ENCODE results near the gene ABCA7.

ABCA7 gene

GRCh38 chr19:1057176-1057855 lies 17.4 kb downstream of the ABCA7 start:
- DNase-seq (ENCODE audit: low read depth in 3 of 3), result no peak

DNA sequence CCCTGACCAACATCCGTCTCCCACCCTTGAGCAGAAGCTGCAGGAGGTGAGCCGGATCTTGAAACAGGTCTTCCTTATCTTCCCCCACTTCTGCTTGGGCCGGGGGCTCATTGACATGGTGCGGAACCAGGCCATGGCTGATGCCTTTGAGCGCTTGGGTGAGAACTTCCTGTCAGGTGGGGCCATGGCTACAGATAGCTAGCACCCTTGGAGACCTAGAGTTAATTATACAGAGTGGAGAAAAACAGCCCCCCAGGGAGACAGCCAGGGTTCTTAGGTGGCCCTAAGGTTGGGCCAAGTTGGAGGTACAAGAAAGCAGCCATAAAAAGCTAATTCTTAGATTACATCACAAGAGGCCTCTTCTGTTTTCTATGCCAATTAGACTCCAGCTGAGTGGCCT lies 18.2 kb downstream of the ABCA7 start:
- DNase-seq (ENCODE audit: low read depth in 3 of 3), result no peak

GRCh38 chr19:1060689-1061088 lies 20.8 kb downstream of the ABCA7 start:
- no peak for DNase-seq (ENCODE audit: low read depth in 3 of 3)

DNA sequence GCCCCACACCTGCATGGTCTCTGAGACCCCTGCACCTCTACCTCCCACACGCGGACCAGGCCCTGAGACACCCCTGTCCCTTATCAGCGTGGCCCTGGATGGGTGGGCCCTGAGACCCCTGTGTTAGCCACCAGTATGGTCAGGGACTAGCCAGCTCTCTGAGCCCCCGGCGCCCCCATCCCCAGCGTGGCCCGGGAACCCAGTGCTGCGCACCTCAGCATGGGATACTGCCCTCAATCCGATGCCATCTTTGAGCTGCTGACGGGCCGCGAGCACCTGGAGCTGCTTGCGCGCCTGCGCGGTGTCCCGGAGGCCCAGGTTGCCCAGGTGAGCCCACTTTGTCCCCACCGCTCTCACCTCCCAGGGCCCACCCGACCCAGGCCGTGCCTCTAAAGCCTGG lies 22.1 kb downstream of the ABCA7 start:
- DNase-seq (ENCODE audit: low read depth in 3 of 3), result no peak

- DNase-seq (ENCODE audit: low read depth in 3 of 3), result no peak
Measured at GRCh38 chr19:1062387-1063029, 22.6 kb downstream of the ABCA7 start.

DNA sequence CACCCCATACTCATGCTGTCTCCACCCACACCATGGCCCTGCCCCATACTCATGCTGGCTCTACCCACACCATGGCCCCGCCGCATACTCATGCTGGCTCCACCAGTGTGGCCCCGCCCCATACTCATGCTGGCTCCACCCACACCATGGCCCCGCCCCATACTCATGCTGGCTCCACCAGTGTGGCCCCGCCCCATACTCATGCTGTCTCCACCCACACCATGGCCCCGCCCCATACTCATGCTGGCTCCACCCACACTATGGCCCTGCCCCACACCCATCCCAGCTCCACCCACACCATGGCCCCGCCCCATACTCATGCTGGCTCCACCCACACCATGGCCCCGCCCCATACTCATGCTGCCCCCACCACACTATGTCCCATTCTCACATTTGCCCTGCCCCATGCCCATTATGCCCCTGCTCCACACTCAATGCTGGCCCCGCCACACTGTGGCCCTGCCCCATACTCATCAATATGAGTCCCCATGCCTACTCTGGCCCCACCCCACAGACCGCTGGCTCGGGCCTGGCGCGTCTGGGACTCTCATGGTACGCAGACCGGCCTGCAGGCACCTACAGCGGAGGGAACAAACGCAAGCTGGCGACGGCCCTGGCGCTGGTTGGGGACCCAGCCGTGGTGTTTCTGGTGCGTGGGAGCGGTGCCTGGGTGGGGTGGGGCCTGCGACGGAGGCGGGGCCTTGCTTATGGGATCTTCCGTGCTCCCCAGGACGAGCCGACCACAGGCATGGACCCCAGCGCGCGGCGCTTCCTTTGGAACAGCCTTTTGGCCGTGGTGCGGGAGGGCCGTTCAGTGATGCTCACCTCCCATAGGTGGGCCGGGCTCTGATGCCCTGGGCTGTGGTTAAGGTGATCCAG lies 23.4 kb downstream of the ABCA7 start:
- DNase-seq (ENCODE audit: low read depth in 3 of 3), result no peak

DNA sequence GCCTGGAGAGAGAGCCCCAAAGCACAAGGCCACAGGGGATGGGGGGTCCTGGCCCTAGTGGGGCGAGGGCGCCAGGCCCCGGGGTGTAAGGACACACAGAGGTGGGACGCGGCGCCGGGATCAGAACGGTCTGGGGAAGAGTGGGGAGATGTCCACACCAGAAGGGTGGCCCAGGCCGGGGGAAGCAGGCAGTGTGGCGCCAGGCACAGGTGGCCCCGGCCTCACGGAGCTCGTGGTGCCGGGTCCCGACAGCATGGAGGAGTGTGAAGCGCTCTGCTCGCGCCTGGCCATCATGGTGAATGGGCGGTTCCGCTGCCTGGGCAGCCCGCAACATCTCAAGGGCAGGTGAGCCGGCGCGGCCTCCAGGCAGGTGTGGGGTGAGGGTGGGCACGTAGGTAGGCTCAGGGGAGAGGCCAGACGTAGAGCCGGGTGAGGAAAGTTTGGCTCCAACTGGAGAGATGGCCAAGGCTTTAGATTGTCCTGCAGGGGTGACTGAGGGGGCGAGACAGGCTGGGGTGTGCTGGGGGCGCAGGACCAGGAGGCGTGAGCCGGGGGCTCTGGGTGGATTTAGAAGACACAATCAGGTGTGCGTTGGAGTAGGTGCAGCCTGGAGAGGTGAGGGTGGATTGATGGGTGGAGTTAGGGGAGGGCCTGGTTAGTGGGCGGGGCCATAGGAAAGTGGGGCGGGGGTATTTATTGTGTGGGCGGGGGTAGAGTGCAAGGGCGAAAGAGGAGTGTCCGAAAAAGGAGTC lies 24.2 kb downstream of the ABCA7 start:
- no peak for DNase-seq (ENCODE audit: low read depth in 3 of 3)

GRCh38 chr19:1064661-1065605 lies 25.0 kb downstream of the ABCA7 start:
- peak in 2 of 3 experiments; percentile 53 to 61 for DNase-seq (ENCODE audit: low read depth in 3 of 3)

DNA sequence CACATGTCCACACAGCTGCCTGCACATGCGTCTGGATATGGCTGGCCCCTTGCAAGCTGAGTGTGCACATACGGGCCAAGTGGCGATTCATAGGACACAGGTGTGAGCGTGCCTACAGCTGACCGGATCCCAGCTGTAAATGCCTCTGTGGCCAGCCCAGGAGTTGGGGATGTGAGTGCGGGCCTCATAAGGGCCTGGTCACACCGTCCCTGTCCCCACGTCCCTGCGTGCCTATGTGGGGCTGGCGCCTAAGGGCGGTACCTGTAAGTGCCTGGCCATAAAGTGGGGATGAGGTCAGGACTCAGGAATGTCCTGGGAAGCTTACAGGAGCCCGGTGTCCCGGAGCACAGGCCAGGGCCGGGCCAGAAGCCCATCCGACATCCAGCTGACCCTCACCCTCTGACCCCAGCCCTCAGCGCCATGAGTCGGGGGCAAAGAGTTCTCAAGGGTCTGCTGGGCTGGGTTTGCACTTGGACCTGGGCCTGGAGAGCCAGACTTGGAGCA lies 25.8 kb downstream of the ABCA7 start:
- no peak for DNase-seq (ENCODE audit: low read depth in 3 of 3)

GRCh38 chr19:1066251-1066747 lies 26.4 kb downstream of the ABCA7 start:
- no peak for DNase-seq (ENCODE audit: low read depth in 3 of 3)

GRCh38 chr19:1066748-1067340 lies 26.9 kb downstream of the ABCA7 start, which contains the start of gene ARHGAP45:
TSS of gene ARHGAP45 (plus strand) at chr19:1067167. CDS start at chr19:1067406, 239 bp downstream.
- peak; percentile 68 to 78 (median 70) for DNase-seq (ENCODE audit: low read depth in 3 of 3)

DNA sequence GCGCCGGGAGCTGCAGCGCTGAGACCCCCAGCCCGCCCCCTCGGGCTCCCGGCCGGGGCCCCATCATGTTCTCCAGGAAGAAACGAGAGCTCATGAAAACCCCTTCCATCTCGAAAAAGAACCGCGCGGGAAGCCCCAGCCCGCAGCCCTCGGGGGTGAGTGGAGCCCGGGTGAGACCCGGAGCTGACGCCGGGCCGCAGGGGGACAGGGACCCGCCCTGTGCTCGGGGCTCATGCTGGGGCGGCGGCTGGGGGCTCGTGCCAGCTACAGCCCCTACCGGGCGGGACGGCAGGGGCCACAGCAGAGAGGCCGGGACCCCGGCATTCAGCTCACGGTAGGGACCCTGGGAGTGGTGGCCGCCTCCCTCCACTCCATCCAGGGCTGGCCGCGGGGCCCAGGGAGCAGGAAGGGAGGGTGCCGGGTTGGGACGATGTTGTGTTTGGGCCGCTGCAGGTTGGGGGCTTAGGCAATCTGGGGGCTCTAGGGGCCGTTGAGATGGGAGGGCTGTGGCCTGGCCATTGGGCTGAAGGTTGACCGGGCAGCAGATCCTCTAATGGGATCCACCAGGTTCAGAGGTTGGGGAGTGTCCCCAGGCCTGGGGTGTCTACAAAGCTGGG lies 27.5 kb downstream of the ABCA7 start:
- no peak for DNase-seq (ENCODE audit: low read depth in 3 of 3)

- DNase-seq (ENCODE audit: low read depth in 3 of 3), result peak in 1 of 3 experiments; percentile 43
Measured at GRCh38 chr19:1068009-1069001, 28.4 kb downstream of the ABCA7 start.

GRCh38 chr19:1069009-1069779 lies 29.3 kb downstream of the ABCA7 start:
- no peak for DNase-seq (ENCODE audit: low read depth in 3 of 3)

DNA sequence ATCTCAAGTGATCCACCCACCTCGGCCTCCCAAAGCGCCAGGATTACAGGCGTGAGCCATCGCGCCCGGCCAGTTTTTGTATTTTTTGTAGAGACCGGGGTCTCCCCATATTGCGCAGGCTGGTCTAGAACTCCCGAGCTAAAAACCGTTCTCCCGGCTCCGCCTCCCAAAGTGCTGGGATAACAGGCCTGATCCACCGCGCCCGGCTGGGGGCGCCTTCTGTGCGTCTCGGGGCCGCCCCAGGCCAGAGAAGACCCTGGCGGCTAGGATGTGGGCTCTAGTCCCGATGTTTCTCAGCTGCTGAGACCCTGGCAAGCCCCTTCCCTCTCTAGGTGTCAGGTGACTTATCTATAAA lies 30.6 kb downstream of the ABCA7 start:
- DNase-seq (ENCODE audit: low read depth in 3 of 3), result no peak

GRCh38 chr19:1070931-1071791 lies 31.3 kb downstream of the ABCA7 start:
- no peak for DNase-seq (ENCODE audit: low read depth in 3 of 3)
